ENCODE results near the gene SMTNL2.
"Not testable (repeated sequence)": the region's sequence is repeated elsewhere in the genome, so short reads cannot be mapped to it uniquely, and the experiment has no call there.

SMTNL2 gene

DNA sequence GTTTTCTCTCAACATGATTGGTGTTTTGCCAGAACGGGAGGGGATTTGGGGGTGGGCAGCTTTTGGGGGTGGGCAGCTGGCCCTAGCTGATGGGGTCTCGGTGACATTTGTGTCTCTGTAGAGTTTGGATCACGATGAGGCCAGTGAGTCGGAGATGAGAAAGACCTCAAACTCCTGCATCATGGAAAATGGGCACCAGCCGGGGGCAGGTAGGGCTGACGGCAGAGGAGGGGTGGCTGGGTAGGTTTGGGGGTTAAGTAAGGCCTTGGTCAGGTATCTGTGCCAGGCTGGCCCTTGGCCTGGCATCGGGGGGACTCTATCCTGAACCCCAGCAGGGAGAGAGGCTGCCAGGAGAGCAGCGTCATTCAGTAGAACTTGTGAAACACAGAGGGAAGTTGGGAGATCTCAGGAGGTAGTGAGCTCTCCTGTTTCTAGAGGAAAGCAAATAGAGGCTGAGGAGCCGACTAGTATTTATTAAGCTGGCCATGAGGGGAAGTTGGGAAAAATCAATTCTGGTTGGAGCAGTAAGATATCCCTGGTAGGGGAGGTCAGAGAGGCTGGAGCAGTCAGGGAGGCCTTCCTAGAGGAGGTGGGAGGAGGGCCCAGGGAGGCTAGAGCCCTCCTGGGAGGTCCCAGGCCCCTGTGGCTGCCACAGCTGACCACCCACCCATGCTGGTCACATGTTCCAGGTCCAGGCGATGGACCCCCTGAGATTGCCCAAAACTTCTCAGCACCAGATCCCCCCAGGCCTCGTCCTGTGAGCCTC lies 8.1 kb downstream of the SMTNL2 start:
- Histone ChIP-seq H3K9me3 (ENCODE audit: control insufficient read depth in 1 of 2, low read length in 2 of 2) (no peaks in the 10 kb centered on the region), H3K4me3 (ENCODE audit: low read depth in 1 of 2, low read length in 2 of 2) (no peak overlapping the region), H3K27me3 (ENCODE audit: control insufficient read depth in 1 of 2, insufficient read depth in 2 of 2, low read length in 2 of 2) (peaks cover 0 to 3% of the 10 kb centered on the region in 2 donors), H3K27ac (ENCODE audit: low read depth, low read length) (no peak overlapping the region), H3K9ac (ENCODE audit: low read depth in 1 of 2, low read length in 2 of 2) (no peak overlapping the region), H3K36me3 (ENCODE audit: control insufficient read depth in 1 of 2, insufficient read depth in 2 of 2, low read length in 2 of 2) (no peaks in the 10 kb centered on the region), H3K4me1 (ENCODE audit: control insufficient read depth in 1 of 2, insufficient read depth in 2 of 2, low read length in 2 of 2) (peaks cover 0 to 9% of the 10 kb centered on the region in 2 donors)

- Histone ChIP-seq H3K36me3 (ENCODE audit: control insufficient read depth in 1 of 2, insufficient read depth in 2 of 2, low read length in 2 of 2) (no peaks in the 10 kb centered on the region), H3K9me3 (ENCODE audit: control insufficient read depth in 1 of 2, low read length in 2 of 2) (no peaks in the 10 kb centered on the region), H3K27ac (ENCODE audit: low read depth, low read length) (no peak overlapping the region), H3K4me1 (ENCODE audit: control insufficient read depth in 1 of 2, insufficient read depth in 2 of 2, low read length in 2 of 2) (peaks cover 0 to 9% of the 10 kb centered on the region in 2 donors), H3K9ac (ENCODE audit: low read depth in 1 of 2, low read length in 2 of 2) (no peak overlapping the region), H3K27me3 (ENCODE audit: control insufficient read depth in 1 of 2, insufficient read depth in 2 of 2, low read length in 2 of 2) (no peaks in the 10 kb centered on the region), H3K4me3 (ENCODE audit: low read depth in 1 of 2, low read length in 2 of 2) (no peak overlapping the region)
Observed at GRCh38 chr17:4593021-4593421, 8.7 kb downstream of the SMTNL2 start.

- no peak overlapping the region for H3K4me3 ChIP-seq (ENCODE audit: low read depth in 1 of 2, low read length in 2 of 2)
- peaks cover 0 to 9% of the 10 kb centered on the region in 2 donors for H3K4me1 ChIP-seq (ENCODE audit: control insufficient read depth in 1 of 2, insufficient read depth in 2 of 2, low read length in 2 of 2)
- H3K36me3 ChIP-seq (ENCODE audit: control insufficient read depth in 1 of 2, insufficient read depth in 2 of 2, low read length in 2 of 2) = no peaks in the 10 kb centered on the region
- H3K9me3 ChIP-seq (ENCODE audit: control insufficient read depth in 1 of 2, low read length in 2 of 2) = no peaks in the 10 kb centered on the region
- H3K27me3 ChIP-seq (ENCODE audit: control insufficient read depth in 1 of 2, insufficient read depth in 2 of 2, low read length in 2 of 2) = no peaks in the 10 kb centered on the region
- H3K9ac ChIP-seq (ENCODE audit: low read depth in 1 of 2, low read length in 2 of 2) = no peak overlapping the region
- no peak overlapping the region for H3K27ac ChIP-seq (ENCODE audit: low read depth, low read length)
Observed at GRCh38 chr17:4594406-4594805, 10.1 kb downstream of the SMTNL2 start.

DNA sequence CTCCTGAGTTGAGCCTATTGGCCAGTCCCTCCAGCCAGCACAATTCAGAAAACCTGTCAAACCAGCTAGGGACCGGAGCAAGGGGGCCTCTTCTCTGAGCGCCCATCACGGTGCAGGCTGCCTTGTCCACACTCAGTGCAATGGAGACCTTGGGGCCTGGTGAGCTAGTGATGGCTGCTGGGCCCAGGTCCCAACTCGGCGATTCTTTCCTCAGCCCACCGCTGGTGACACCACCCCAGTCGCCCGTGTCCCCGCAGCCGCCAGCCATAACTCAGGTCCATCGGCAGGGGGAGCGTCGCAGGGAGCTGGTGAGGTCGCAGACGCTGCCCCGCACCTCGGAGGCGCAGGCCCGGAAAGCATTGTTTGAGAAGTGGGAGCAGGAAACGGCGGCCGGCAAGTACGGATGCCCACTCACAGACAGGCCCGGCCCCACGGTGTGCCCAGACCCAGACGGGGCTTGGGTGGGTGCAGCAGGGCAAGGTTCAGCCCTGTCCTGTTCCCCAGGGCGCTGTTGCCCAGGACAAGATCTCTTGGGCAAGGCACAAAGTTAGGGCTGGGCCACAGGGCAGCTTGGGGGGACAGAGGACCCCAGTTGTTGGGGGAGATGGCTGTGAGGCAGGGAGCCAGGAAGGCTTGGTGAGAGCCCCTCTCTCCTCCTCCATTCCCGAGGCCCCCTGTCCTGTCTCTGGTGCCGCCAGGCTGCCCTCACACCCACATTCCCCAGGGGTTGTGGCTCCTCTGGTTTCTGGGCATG lies 10.8 kb downstream of the SMTNL2 start:
- Histone ChIP-seq H3K9ac (ENCODE audit: low read depth in 1 of 2, low read length in 2 of 2) (no peak overlapping the region), H3K27me3 (ENCODE audit: control insufficient read depth in 1 of 2, insufficient read depth in 2 of 2, low read length in 2 of 2) (no peaks in the 10 kb centered on the region), H3K4me3 (ENCODE audit: low read depth in 1 of 2, low read length in 2 of 2) (peak overlapping the region in 1 of 2 donors; percentile 28), H3K4me1 (ENCODE audit: control insufficient read depth in 1 of 2, insufficient read depth in 2 of 2, low read length in 2 of 2) (peaks cover 0 to 9% of the 10 kb centered on the region in 2 donors), H3K36me3 (ENCODE audit: control insufficient read depth in 1 of 2, insufficient read depth in 2 of 2, low read length in 2 of 2) (no peaks in the 10 kb centered on the region), H3K9me3 (ENCODE audit: control insufficient read depth in 1 of 2, low read length in 2 of 2) (no peaks in the 10 kb centered on the region), H3K27ac (ENCODE audit: low read depth, low read length) (no peak overlapping the region)

- H3K4me3 ChIP-seq (ENCODE audit: low read depth in 1 of 2, low read length in 2 of 2); H3K9me3 ChIP-seq (ENCODE audit: control insufficient read depth in 1 of 2, low read length in 2 of 2); H3K27ac ChIP-seq (ENCODE audit: low read depth, low read length); H3K4me1 ChIP-seq (ENCODE audit: control insufficient read depth in 1 of 2, insufficient read depth in 2 of 2, low read length in 2 of 2); H3K27me3 ChIP-seq (ENCODE audit: control insufficient read depth in 1 of 2, insufficient read depth in 2 of 2, low read length in 2 of 2); H3K9ac ChIP-seq (ENCODE audit: low read depth in 1 of 2, low read length in 2 of 2); H3K36me3 ChIP-seq (ENCODE audit: control insufficient read depth in 1 of 2, insufficient read depth in 2 of 2, low read length in 2 of 2): not testable (repeated sequence)
Observed at GRCh38 chr17:4595685-4596342, 11.5 kb downstream of the SMTNL2 start.

DNA sequence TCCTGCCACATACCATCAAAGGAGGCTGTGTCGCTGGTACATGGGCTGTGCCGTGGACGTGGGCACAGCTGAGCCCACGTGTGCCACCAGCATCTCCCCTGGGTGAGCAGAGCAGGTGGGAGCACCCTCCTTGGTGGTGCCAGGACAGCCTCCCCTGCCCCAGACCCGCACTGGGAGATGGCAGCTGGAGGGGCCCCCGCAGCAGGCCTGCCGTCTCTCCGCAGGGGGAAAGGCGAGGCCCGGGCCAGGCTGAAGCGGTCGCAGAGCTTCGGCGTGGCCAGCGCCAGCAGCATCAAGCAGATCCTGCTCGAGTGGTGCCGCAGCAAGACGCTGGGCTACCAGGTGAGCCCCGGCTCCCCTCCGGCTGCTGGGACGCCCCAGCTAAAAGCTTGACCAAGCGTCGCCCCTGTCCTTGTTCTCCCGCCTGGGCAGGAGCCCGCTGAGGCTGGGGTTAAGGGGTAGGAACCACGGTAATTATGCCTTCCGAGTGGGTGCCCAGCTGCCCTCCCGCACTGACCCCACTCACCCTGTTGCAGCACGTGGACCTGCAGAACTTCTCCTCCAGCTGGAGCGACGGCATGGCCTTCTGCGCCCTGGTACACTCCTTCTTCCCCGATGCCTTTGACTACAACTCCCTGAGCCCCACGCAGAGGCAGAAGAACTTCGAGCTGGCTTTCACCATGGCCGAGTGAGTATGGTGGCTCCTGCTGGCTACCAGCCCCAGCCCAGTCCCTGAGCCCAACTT lies 12.5 kb downstream of the SMTNL2 start:
- H3K27ac ChIP-seq (ENCODE audit: low read depth, low read length) = no peak overlapping the region
- H3K4me3 ChIP-seq (ENCODE audit: low read depth in 1 of 2, low read length in 2 of 2) = no peak overlapping the region
- H3K36me3 ChIP-seq (ENCODE audit: control insufficient read depth in 1 of 2, insufficient read depth in 2 of 2, low read length in 2 of 2) = no peaks in the 10 kb centered on the region
- no peak overlapping the region for H3K9ac ChIP-seq (ENCODE audit: low read depth in 1 of 2, low read length in 2 of 2)
- no peaks in the 10 kb centered on the region for H3K27me3 ChIP-seq (ENCODE audit: control insufficient read depth in 1 of 2, insufficient read depth in 2 of 2, low read length in 2 of 2)
- H3K4me1 ChIP-seq (ENCODE audit: control insufficient read depth in 1 of 2, insufficient read depth in 2 of 2, low read length in 2 of 2) = peaks cover 0 to 9% of the 10 kb centered on the region in 2 donors
- no peaks in the 10 kb centered on the region for H3K9me3 ChIP-seq (ENCODE audit: control insufficient read depth in 1 of 2, low read length in 2 of 2)

GRCh38 chr17:4597975-4598374 lies 13.6 kb downstream of the SMTNL2 start:
- no peak overlapping the region for H3K27ac ChIP-seq (ENCODE audit: low read depth, low read length)
- no peaks in the 10 kb centered on the region for H3K9me3 ChIP-seq (ENCODE audit: control insufficient read depth in 1 of 2, low read length in 2 of 2)
- no peaks in the 10 kb centered on the region for H3K27me3 ChIP-seq (ENCODE audit: control insufficient read depth in 1 of 2, insufficient read depth in 2 of 2, low read length in 2 of 2)
- H3K36me3 ChIP-seq (ENCODE audit: control insufficient read depth in 1 of 2, insufficient read depth in 2 of 2, low read length in 2 of 2) = no peaks in the 10 kb centered on the region
- no peak overlapping the region for H3K4me3 ChIP-seq (ENCODE audit: low read depth in 1 of 2, low read length in 2 of 2)
- H3K9ac ChIP-seq (ENCODE audit: low read depth in 1 of 2, low read length in 2 of 2) = no peak overlapping the region
- peaks cover 0 to 9% of the 10 kb centered on the region in 2 donors for H3K4me1 ChIP-seq (ENCODE audit: control insufficient read depth in 1 of 2, insufficient read depth in 2 of 2, low read length in 2 of 2)

- Histone ChIP-seq H3K9ac (ENCODE audit: low read depth in 1 of 2, low read length in 2 of 2) (no peak overlapping the region), H3K27ac (ENCODE audit: low read depth, low read length) (no peak overlapping the region), H3K27me3 (ENCODE audit: control insufficient read depth in 1 of 2, insufficient read depth in 2 of 2, low read length in 2 of 2) (no peaks in the 10 kb centered on the region), H3K9me3 (ENCODE audit: control insufficient read depth in 1 of 2, low read length in 2 of 2) (no peaks in the 10 kb centered on the region), H3K4me1 (ENCODE audit: control insufficient read depth in 1 of 2, insufficient read depth in 2 of 2, low read length in 2 of 2) (peaks cover 0 to 9% of the 10 kb centered on the region in 2 donors), H3K4me3 (ENCODE audit: low read depth in 1 of 2, low read length in 2 of 2) (no peak overlapping the region), H3K36me3 (ENCODE audit: control insufficient read depth in 1 of 2, insufficient read depth in 2 of 2, low read length in 2 of 2) (no peaks in the 10 kb centered on the region)
Observed at GRCh38 chr17:4598776-4599504, 14.6 kb downstream of the SMTNL2 start.

- H3K27me3 ChIP-seq (ENCODE audit: control insufficient read depth in 1 of 2, insufficient read depth in 2 of 2, low read length in 2 of 2) = no peaks in the 10 kb centered on the region
- no peak overlapping the region for H3K27ac ChIP-seq (ENCODE audit: low read depth, low read length)
- H3K4me1 ChIP-seq (ENCODE audit: control insufficient read depth in 1 of 2, insufficient read depth in 2 of 2, low read length in 2 of 2) = peaks cover 0 to 8% of the 10 kb centered on the region in 2 donors
- no peak overlapping the region for H3K4me3 ChIP-seq (ENCODE audit: low read depth in 1 of 2, low read length in 2 of 2)
- H3K9me3 ChIP-seq (ENCODE audit: control insufficient read depth in 1 of 2, low read length in 2 of 2) = no peaks in the 10 kb centered on the region
- H3K36me3 ChIP-seq (ENCODE audit: control insufficient read depth in 1 of 2, insufficient read depth in 2 of 2, low read length in 2 of 2) = no peaks in the 10 kb centered on the region
- H3K9ac ChIP-seq (ENCODE audit: low read depth in 1 of 2, low read length in 2 of 2) = no peak overlapping the region
Observed at GRCh38 chr17:4599505-4600281, 15.4 kb downstream of the SMTNL2 start.
